B cell (primary cell): Measurements from ENCODE around the gene TIRAP. TPM values are rescaled to one million over a fixed set of nuclear protein-coding genes. Genes with fewer than 3 reads are reported as not detected.

Source experiments
- ATAC-seq: fragments of 200-7000 bp; cut with Tn5 transposase; one replicate; pipeline ENCODE4 v1.10.0; 2021; ENCODE audit warnings: low read depth, mild to moderate bottlenecking, moderate number of reproducible peaks, moderate library complexity
- CTCF ChIA-PET: fragments of 350-600 bp; sonication (Branson Sonifier 250); formaldehyde crosslinking; loops from one replicate; lab custom pipeline; 2021; ENCODE audit warnings: antibody characterized with exemption, inconsistent platforms; lab: Charles Lee
- POLR2A ChIA-PET: fragments of 350-600 bp; sonication (Branson Sonifier 250); formaldehyde crosslinking; loops from one replicate; lab custom pipeline; 2021; ENCODE audit warnings: antibody characterized with exemption; lab: Charles Lee
- DNase-seq: peaks from one replicate; pipeline ENCODE4 v3.0.0; 2013
- H2AFZ ChIP-seq: 2 replicates; pipeline ENCODE4 v1.6.1; 2012; ENCODE audit warnings: mild to moderate bottlenecking, low read depth, low read length; ENCODE audit not compliant: insufficient read depth, poor library complexity, severe bottlenecking
- H3K27ac ChIP-seq, 2 donors: 1 replicate in 1 of 2; 2 replicates in 1 of 2; pipeline ENCODE4 v1.5.1; 2012 to 2013; ENCODE audit warnings: low read length in 2 of 2, mild to moderate bottlenecking in 2 of 2, moderate library complexity in 1 of 2
- H3K27me3 ChIP-seq, 4 experiments: fragments of 200-600 bp in 1 of 4; sonication (generic) in 1 of 4; replicated peaks in 1 of 4; 1 replicate in 2 of 4; 2 replicates in 2 of 4; pipeline versions ENCODE4 v1.6.1 to v1.7.0; 2013 to 2016; ENCODE audit warnings: low read length in 3 of 4, mild to moderate bottlenecking in 2 of 4, mixed read lengths in 1 of 4, moderate library complexity in 1 of 4; ENCODE audit not compliant: insufficient read depth in 4 of 4, control insufficient read depth in 3 of 4; ENCODE audit errors: control extremely low read depth in 1 of 4
- H3K36me3 ChIP-seq, 2 experiments: replicated peaks in 1 of 2; 1 replicate in 1 of 2; 2 replicates in 1 of 2; pipeline versions ENCODE4 v1.6.1 to v1.7.1; 2013; ENCODE audit warnings: low read length in 1 of 2; ENCODE audit not compliant: insufficient read depth in 2 of 2, control insufficient read depth in 1 of 2; ENCODE audit errors: control extremely low read depth in 1 of 2, extremely low read depth in 1 of 2
- H3K4me1 ChIP-seq, 2 donors: fragments of 200-600 bp in 1 of 2; sonication (generic) in 1 of 2; 1 replicate in 1 of 2; 2 replicates in 1 of 2; pipeline versions ENCODE4 v1.5.1 to v1.6.1; 2013 to 2017; ENCODE audit warnings: low read length in 2 of 2; ENCODE audit not compliant: control insufficient read depth in 2 of 2, insufficient read depth in 2 of 2
- H3K4me2 ChIP-seq: replicated peaks from 2 replicates; pipeline ENCODE3; 2012; ENCODE audit warnings: mild to moderate bottlenecking, low read depth, low read length; ENCODE audit not compliant: poor library complexity, severe bottlenecking
- H3K4me3 ChIP-seq, 5 experiments: fragments of 200-600 bp in 1 of 5; sonication (generic) in 1 of 5; 1 replicate in 3 of 5; 2 replicates in 2 of 5; pipeline versions ENCODE4 v1.5.1 to v1.7.0; 2011 to 2016; ENCODE audit warnings: low read length in 4 of 5, mild to moderate bottlenecking in 4 of 5, low read depth in 2 of 5, control low read depth in 1 of 5, moderate library complexity in 1 of 5; ENCODE audit not compliant: insufficient read depth in 1 of 5; ENCODE audit errors: control extremely low read depth in 1 of 5, extremely low read depth in 1 of 5
- H3K79me2 ChIP-seq: fragments of 200-600 bp; sonication (generic); one replicate; pipeline ENCODE4 v1.6.0; 2016; ENCODE audit warnings: low read length; ENCODE audit not compliant: control insufficient read depth, insufficient read depth
- H3K9ac ChIP-seq: fragments of 200-600 bp; sonication (generic); 2 replicates; pipeline ENCODE4 v1.6.1; 2017; ENCODE audit warnings: mild to moderate bottlenecking, low read length, moderate library complexity
- H3K9me3 ChIP-seq, 3 donors: one replicate each; pipeline versions ENCODE4 v1.6.1 to v1.7.1; 2013; ENCODE audit warnings: low read length in 2 of 3; ENCODE audit not compliant: control insufficient read depth in 2 of 3, insufficient read depth in 1 of 3; ENCODE audit errors: control extremely low read depth in 1 of 3
- H4K20me1 ChIP-seq: 2 replicates; pipeline ENCODE4 v1.6.0; 2012; ENCODE audit warnings: mild to moderate bottlenecking, low read length; ENCODE audit not compliant: insufficient read depth, control insufficient read depth, poor library complexity, severe bottlenecking
- H3K27ac Mint-ChIP-seq: one replicate; pipeline ENCODE4 v1.8.0; 2021; ENCODE audit warnings: mixed read lengths
- H3K27me3 Mint-ChIP-seq: one replicate; pipeline ENCODE4 v1.8.0; 2021; ENCODE audit warnings: mixed read lengths
- H3K4me1 Mint-ChIP-seq: one replicate; pipeline ENCODE4 v1.8.0; 2021; ENCODE audit warnings: mixed read lengths
- H3K4me3 Mint-ChIP-seq: one replicate; pipeline ENCODE4 v1.8.0; 2021; ENCODE audit warnings: mixed read lengths
- H3K9me3 Mint-ChIP-seq: one replicate; pipeline ENCODE4 v1.8.0; 2022; ENCODE audit warnings: mixed read lengths; ENCODE audit not compliant: insufficient read depth
- EZH2 ChIP-seq: IDR thresholded peaks from 2 replicates; pipeline ENCODE4 v1.6.1; 2012; ENCODE audit warnings: borderline replicate concordance, low read depth, mild to moderate bottlenecking, moderate library complexity, low read length; ENCODE audit not compliant: insufficient read depth, poor library complexity, severe bottlenecking
- WGBS: methylation state at CpG from one replicate; pipeline ENCODE4 v1.1.5; 2013; ENCODE audit warnings: missing lambda C conversion rate; ENCODE audit not compliant: insufficient coverage; 5-methylcytosine and 5-hydroxymethylcytosine counted together
- intact Hi-C: fragments of 100-400 bp; cut with micrococcal nuclease; formaldehyde crosslinking; loops from one replicate; pipeline ENCODE4 v1.10.0; 2022
- polyA plus RNA-seq: library from polyadenylated mRNA; depleted of rRNA; stranded (reverse); fragments of >200 nt; gene quantifications from 2 replicates; pipeline ENCODE4 v1.2.3, GENCODE V29; 2012
- total RNA-seq, 2 donors: library from RNA; stranded (reverse); fragments of 120-200 nt in 1 of 2; gene quantifications; 1 replicate in 1 of 2; 2 replicates in 1 of 2; pipeline versions ENCODE4 v1.2.3 to v1.2.4, GENCODE V29; 2013 to 2022
- TF ChIP-seq, protein P1 (sequence below): fragments of 200-600 bp; IDR thresholded peaks from one replicate; pipeline ENCODE4 v1.8.0; 2022; ENCODE audit warnings: antibody characterized with exemption, mild to moderate bottlenecking

TIRAP gene
- total and polyA plus RNA-seq, 2 donors (not counting 1 experiment from before 2014, with no cell fraction given) = 9.9 to 25.1 TPM

DNA sequence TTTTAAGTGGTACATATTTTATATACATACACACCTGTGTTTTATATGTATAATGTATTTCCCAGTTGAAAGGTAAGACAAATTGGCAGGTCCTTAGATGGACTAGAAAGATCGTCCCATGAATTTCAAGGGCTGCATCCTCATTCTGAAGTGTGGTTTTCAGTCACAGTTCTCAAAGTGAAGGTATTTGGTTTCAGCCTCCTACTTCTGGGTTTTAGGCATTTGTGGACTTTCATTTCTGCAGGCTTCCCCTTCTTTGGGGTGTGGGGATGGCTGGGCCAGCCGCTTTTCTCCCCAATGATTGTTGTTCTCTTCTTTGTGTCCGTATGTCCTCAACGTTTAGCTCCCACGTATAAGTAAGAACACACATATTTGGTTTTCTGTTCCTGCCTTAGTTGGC lies 30.9 kb downstream of the TIRAP start:
- DNase-seq = no peak
- CTCF ChIA-PET = interaction anchor here (1.3 kb wide), 1 partner anchor 10 kb away, joined by 3 read pairs; the partner anchor contains the start of gene DCPS
- no peak overlapping the region for H3K4me2 ChIP-seq
- Mint-ChIP-seq H3K4me3 (no peak overlapping the region), H3K27ac (no peak overlapping the region), H3K4me1 (peaks cover 33% of the 10 kb centered on the region), H3K9me3 (no peaks in the 10 kb centered on the region), H3K27me3 (no peaks in the 10 kb centered on the region)
- POLR2A ChIA-PET = no interaction called here
- H2AFZ ChIP-seq = no peak overlapping the region
- no peak overlapping the region for H3K4me3 ChIP-seq
- no peak overlapping the region for H3K9ac ChIP-seq
- WGBS = 90% methylated on average over 4 of the region's 5 CpGs
- ATAC-seq = no peak
- intact Hi-C loops = no loop called here
- peaks cover 0 to 49% of the 10 kb centered on the region in 2 experiments for H3K36me3 ChIP-seq
- no peak for TF ChIP-seq EZH2
- TF ChIP-seq, protein P1, sequence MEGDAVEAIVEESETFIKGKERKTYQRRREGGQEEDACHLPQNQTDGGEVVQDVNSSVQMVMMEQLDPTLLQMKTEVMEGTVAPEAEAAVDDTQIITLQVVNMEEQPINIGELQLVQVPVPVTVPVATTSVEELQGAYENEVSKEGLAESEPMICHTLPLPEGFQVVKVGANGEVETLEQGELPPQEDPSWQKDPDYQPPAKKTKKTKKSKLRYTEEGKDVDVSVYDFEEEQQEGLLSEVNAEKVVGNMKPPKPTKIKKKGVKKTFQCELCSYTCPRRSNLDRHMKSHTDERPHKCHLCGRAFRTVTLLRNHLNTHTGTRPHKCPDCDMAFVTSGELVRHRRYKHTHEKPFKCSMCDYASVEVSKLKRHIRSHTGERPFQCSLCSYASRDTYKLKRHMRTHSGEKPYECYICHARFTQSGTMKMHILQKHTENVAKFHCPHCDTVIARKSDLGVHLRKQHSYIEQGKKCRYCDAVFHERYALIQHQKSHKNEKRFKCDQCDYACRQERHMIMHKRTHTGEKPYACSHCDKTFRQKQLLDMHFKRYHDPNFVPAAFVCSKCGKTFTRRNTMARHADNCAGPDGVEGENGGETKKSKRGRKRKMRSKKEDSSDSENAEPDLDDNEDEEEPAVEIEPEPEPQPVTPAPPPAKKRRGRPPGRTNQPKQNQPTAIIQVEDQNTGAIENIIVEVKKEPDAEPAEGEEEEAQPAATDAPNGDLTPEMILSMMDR = no peak
- peaks cover 10 to 18% of the 10 kb centered on the region in 2 donors for H3K4me1 ChIP-seq
- no peak overlapping the region for H3K27ac ChIP-seq
- H3K9me3 ChIP-seq = no peaks in the 10 kb centered on the region
- H3K27me3 ChIP-seq = no peaks in the 10 kb centered on the region
- H3K79me2 ChIP-seq = peaks cover 51% of the 10 kb centered on the region
- H4K20me1 ChIP-seq = peaks cover 29% of the 10 kb centered on the region

DNA sequence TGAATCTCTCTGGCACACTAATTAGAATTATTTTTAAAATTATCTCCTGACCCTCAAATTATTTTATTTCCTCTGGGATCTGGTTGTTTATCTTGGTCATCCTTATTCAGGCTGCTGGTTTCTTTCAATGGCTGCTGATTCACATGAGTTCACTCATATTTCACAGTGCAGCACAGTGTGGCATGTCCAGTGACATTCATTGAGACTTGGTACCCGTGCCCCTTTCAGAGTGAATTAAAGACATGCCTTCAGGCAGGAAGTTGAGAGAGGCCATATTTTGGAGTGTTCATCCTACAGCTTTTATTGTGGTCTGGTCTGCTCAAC lies 34.5 kb downstream of the TIRAP start:
- WGBS = 29% methylated on average over 1 of the region's 1 CpG

More for the DNA sequence above, 34.5 kb downstream of the TIRAP start:
- Mint-ChIP-seq H3K27me3 (no peaks in the 10 kb centered on the region), H3K27ac (no peak overlapping the region), H3K4me3 (no peak overlapping the region), H3K4me1 (peaks cover 30% of the 10 kb centered on the region), H3K9me3 (no peaks in the 10 kb centered on the region)
- Histone ChIP-seq H3K9ac (no peak overlapping the region), H3K27me3 (no peaks in the 10 kb centered on the region), H3K36me3 (peaks cover 0 to 43% of the 10 kb centered on the region in 2 experiments), H4K20me1 (peaks cover 18% of the 10 kb centered on the region), H2AFZ (no peak overlapping the region), H3K4me2 (no peak overlapping the region), H3K9me3 (no peaks in the 10 kb centered on the region), H3K27ac (no peak overlapping the region), H3K79me2 (peaks cover 54% of the 10 kb centered on the region), H3K4me3 (no peak overlapping the region), H3K4me1 (peaks cover 10 to 12% of the 10 kb centered on the region in 2 donors)
- intact Hi-C loops = no loop called here
- CTCF ChIA-PET = no interaction called here
- no peak for ATAC-seq
- POLR2A ChIA-PET = no interaction called here
- TF ChIP-seq, protein P1 = no peak
- no peak for TF ChIP-seq EZH2
- DNase-seq = no peak
